ENCODE measurements around the gene PPP1R13B. TPM values are rescaled to one million over a fixed set of nuclear protein-coding genes. Genes with fewer than 3 reads are reported as not detected.

Gene PPP1R13B
- total and polyA plus RNA-seq, 2 experiments from 2014 or later: 2.0 to 8.5 TPM

GRCh38 chr14:103731916-103732867 is 115.2 kb downstream of the PPP1R13B start:
- Histone ChIP-seq H3K4me1 (ENCODE audit: insufficient read depth) (no peaks in the 10 kb centered on the region), H4K20me1 (replicated peaks; ENCODE audit: insufficient read depth) (peaks cover 7% of the 10 kb centered on the region; the same call in 1 of the 2 replicates), H3K79me2 (replicated peaks; ENCODE audit: insufficient read depth) (peaks cover 4% of the 10 kb centered on the region; the same call in 1 of the 2 replicates), H3K4me2 (no peak overlapping the region), H3K36me3 (ENCODE audit: insufficient read depth) (no peaks in the 10 kb centered on the region), H3K4me3 (no peak overlapping the region), H3K27me3 (ENCODE audit: insufficient read depth) (no peaks in the 10 kb centered on the region), H3F3A (replicated peaks; ENCODE audit: low read depth) (no peaks in the 10 kb centered on the region), H3K27ac (ENCODE audit: low read depth) (no peak overlapping the region), H2AFZ (no peak overlapping the region), H3K9me2 (ENCODE audit: insufficient read depth) (no peaks in the 10 kb centered on the region)
- no peak for DNase-seq (ENCODE audit: low spot score)
- H3K9me3 Mint-ChIP-seq: no peaks in the 10 kb centered on the region
- peaks cover 5% of the 10 kb centered on the region for H3K27me3 Mint-ChIP-seq (ENCODE audit: insufficient read depth, low read depth, poor library complexity)
- no peak for ATAC-seq
- no peak overlapping the region for H3K27ac Mint-ChIP-seq
- TF ChIP-seq ZNF331 (CRISPR knock-in tag; IDR thresholded peaks at IDR 0.05; ENCODE audit: low read depth): no peak
- TF ChIP-seq EZH2phosphoT487 (IDR thresholded peaks at IDR 0.05; ENCODE audit: unreplicated experiment): no peak
- TF ChIP-seq ZNF114 (CRISPR knock-in tag; IDR thresholded peaks at IDR 0.05): no peak
- no peak for TF ChIP-seq ZNF462 (CRISPR knock-in tag; IDR thresholded peaks at IDR 0.05)
- peaks cover 23% of the 10 kb centered on the region for H3K36me3 Mint-ChIP-seq (ENCODE audit: low read depth)
- no peak overlapping the region for H3K4me3 Mint-ChIP-seq
- H3K4me1 Mint-ChIP-seq: peaks cover 5% of the 10 kb centered on the region; the same call in 2 of the 3 replicates

All from GM23338 (cell line).